GM21576 (cell line): ENCODE results near the gene GORASP1.
A peak's percentile ranks its signal among the peaks of the same experiment; 100 is the strongest.

ENCODE experiments used
- ATAC-seq: cut with Tn5 transposase; IDR thresholded peaks from one replicate; pipeline ENCODE4 v1.9.1; 2021; ENCODE audit warnings: mild to moderate bottlenecking, moderate library complexity; ENCODE audit not compliant: unreplicated experiment

The GORASP1 gene

GRCh38 chr3:39107388-39108199 is at the start of gene GORASP1, which contains the start of gene TTC21A:
TSS of gene GORASP1 (minus strand) at chr3:39107627. CDS start at chr3:39107541, 86 bp downstream.
TSS of gene TTC21A (plus strand) at chr3:39107680. CDS start at chr3:39107838, 158 bp downstream.
- peak; percentile 48 for ATAC-seq

DNA sequence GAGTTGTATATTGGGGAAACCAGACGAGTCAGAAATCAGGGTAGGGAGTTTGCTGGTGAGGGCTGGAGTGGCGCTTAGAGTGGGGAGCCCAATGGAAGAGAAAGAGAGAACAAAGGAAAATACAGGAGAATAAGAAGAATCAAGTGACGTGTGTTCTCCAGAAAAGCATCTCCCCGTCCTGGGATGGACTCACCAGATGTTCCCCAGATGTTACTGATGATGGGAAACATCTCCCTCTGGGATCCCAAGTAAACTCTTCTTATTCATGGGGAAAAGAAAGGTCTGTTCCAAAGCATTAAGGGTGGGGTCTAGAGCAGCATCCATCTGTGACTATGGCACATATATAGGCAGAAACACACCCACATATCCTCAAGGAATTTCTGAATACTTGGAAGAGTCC is 49.0 kb upstream of the GORASP1 start:
- ATAC-seq, result no peak

DNA sequence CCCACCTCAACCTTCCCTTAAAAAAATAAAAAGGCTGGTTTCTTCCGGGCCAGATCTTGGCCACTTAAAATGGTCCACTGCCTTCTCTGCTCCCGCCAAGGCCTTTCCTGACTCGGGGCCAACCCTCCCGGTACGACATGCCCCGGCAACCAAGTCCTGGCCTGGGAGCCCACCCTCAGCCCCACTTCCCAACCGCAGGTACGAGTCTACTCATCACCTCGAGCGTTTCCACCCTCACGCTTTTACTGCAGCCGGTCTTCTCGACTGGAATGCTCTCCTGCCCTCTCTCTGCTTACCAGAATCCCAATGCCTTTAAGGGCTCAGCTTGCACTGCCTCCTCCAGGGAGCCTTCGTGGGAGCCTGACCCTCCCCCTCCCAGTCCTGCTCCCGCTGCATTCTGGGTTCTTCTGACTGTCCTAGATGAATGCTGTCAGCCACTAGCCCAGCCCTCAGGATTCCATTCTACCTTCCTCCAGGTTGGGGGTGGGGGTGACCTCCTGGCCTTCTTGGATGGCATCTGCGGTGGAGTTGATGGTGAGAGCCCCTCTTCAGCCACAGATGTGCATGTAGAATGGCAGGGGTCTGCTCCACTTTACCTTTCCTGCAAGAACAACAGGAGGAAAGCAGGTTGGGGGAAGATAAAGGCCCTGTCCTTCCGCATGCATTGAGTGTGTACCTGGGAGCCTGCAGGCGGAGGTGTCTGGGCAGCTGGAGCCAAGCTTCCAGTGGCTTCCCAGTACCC is 47.0 kb upstream of the GORASP1 start:
- no peak for ATAC-seq

DNA sequence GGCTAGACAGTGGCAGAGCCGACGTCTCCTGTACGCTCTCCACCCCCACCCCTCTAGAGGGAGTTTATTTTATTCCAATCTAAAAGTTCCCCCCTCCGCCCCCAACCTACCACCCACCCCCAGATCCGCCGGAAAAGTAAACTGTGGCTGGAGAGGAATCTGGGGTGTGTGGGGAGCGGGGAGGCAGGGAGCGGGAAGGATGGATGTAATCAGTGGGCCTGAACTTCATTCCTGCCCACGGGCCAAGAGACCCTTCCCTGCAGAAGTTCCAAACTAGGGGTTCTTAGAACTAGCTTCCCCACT is 46.5 kb upstream of the GORASP1 start:
- no peak for ATAC-seq

DNA sequence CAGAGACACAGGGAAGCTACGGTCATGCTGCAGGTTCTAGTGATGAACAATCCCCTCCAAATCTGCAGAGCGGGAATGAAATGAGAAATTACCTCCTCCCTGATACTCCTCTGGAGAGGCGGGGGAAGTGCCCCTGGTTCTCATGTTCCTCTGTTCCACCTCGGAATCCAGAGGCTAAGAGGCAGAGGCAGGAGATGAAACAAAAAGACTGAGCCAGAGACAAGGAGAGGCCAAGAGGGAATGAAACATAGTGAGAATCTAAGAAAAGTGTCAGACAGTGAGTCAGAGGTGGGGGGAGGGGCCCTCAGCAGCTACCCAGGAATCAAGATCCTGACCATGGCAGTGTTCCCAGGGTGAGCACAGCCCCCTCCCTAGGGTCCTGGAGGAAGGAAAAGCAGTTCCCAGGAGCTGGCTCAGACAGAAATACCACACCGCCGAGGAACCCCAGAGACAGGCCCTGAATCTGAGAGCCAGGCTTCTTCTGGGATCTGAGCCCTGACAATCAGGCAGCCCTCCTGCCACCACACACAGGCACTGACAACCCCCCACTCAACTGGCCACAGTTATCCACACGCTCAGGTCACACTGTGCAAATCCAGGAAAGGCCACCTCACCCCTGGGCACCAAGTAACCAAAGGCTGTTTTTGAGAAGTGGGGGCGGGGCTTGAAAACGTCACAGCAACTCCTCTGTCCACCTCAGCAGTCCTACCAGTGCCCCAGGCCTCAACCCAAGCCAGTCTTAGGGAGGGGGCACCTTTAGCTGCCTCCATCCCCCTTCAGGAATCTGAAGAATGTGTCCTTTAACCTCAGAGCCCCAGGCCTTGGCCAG is 43.6 kb upstream of the GORASP1 start:
- ATAC-seq, result no peak

GRCh38 chr3:39150148-39150802 is 42.8 kb upstream of the GORASP1 start:
- no peak for ATAC-seq

GRCh38 chr3:39149498-39150147 is 42.2 kb upstream of the GORASP1 start:
- no peak for ATAC-seq

DNA sequence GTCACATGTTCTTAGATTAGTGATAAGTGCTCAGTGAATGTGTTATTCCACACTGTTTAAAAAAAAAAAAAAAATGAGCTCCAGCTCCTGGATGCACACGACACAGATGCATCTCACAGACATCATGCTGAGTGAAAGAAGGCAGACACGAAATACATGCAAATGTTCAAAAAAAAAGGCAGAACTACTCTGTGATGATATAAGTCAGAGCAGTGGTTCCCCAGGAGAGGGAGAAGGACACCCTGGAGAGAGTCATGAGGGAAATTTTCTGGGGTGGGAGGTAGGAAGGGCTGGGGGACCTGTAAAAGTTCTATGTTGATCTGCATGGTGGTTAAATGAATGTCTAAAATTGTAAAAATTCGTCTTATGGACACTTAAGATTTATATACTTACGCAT is 41.6 kb upstream of the GORASP1 start:
- ATAC-seq, result no peak

GRCh38 chr3:39148435-39149058 is 41.1 kb upstream of the GORASP1 start:
- ATAC-seq, result no peak

DNA sequence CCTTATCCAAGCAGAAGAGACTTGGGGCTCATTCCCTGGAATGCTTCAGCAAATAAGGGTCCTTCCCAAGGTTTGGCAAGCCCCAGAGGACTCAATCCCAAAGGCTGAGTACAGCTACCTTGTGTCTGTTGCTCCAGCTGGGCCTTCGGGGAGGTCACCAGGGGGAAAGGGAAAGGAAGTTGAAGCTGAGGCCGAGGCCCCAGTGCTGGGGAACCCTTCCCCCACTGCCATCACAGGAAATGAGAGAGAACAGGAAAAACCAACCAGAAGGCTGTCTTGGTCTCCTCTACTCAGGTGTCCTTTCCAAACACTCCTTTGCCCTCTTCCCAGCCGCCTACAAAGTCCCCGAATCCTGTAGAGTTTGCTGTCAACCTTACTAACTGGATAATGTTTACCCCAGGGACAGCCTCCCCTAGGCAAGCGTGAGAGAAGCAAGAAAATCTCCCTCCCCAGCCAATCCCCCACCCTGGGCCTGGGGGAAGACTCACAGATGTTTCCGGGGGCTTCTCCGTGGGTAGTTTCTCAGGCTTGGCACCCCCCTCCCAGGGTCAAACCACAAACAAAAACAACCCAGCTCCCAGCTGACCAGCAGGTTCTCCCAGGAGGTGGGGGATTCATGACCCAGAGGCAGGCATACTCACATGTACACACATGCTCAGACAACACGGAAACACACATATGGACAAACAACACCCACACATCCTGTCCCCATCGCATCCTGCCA is 40.4 kb upstream of the GORASP1 start:
- peak; percentile 30 for ATAC-seq

DNA sequence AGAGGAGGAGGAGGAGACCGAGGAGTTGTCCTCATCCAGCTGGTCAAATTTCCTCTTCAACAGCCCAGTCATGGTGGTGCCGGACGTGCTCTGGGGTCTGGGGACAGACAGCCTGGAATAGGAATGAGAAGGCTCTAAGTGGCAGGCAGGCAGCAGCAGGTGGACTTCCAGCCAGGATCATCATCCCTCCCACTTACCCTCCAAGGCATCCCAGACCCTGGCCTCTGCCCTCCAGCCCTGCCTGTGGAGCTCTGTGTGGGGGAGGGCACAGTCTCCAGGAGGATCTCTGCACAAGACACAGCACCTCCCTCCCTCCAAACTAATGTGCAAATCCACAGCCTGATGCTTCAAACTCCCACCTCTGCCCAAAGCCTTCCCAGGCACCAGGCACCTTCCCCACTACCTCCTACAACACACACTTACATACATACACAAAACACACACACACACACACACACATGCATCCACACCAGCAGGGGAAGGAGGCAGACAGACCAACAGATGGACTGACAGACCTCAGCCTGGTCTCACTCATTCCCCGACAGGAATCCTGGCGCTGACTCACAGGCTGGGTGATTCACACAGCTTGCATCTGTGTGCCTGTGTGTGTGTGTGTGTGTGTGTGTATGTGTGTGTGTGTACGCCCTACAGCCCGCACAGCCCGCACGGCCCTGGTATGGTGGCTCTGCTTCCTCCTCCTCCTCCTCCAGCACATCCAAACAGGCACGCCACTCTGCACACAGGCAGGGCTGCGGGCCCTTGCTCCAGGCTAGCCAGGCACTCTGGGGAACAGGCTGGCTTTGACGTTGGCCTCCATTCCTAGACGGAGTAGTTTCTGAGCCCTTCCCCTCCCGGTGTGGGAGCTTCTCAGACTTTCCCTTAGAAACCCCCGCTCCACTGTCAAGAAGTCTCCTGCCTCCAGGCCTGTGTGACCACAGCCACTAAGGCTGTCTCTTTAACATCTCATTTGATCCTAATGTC is 39.5 kb upstream of the GORASP1 start:
- no peak for ATAC-seq

- ATAC-seq, result no peak
Measured at GRCh38 chr3:39146083-39146501, 38.7 kb upstream of the GORASP1 start.

- no peak for ATAC-seq
Measured at GRCh38 chr3:39144748-39145380, 37.4 kb upstream of the GORASP1 start.

DNA sequence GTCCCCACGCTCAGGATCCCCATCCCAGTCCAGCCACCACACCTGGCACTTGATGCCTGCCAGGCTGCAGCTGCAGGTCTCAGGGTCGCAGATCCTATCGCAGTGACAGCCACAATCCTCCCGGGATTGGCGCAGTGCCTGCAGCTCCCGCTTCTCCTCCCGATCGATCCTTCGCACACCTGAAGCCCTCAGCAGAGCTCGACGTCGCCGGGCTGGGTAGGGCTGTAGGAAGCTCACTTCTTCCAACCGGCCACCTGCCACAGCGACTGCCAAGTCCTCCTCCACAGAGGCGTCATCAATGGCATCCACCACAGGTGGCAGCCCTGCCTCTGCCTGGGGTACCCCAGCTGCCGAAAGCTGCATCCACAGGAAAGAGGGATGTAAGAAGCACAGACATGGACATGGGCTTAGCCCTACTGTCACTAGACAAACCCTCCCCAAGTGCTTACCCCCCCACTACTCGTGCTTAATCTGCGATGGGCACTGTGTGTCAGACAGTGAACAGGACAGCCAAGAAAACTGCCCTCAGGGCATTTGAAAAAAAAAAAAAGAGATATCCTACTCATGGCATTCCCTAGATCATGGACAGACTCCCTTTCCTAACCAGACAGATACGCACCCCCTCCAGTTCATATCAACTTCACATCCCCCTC is 36.8 kb upstream of the GORASP1 start:
- ATAC-seq, result no peak

- no peak for ATAC-seq
Measured at GRCh38 chr3:39143051-39143885, 35.8 kb upstream of the GORASP1 start.

DNA sequence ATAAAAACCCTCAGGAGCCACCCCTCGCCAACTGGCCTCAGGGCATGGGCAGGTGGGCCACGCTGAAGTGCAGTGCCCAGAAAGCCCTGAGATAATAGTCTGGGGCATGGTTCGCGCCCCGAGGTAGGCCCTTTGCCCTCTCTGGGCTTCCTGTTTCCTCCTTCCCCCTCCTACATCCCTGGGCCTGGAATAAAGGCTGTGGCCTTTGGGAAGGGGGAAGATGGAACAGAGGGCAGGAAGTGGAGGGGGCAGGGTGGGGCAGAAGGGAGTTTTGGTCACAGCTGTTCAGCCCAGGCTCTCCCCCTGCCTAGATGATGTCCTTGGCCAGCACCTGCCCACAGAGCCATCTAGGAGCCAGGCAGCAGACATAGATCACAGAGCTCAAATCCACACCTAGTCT is 34.6 kb upstream of the GORASP1 start:
- no peak for ATAC-seq
